ENCODE data around the gene WDR45B.

Gene WDR45B

DNA sequence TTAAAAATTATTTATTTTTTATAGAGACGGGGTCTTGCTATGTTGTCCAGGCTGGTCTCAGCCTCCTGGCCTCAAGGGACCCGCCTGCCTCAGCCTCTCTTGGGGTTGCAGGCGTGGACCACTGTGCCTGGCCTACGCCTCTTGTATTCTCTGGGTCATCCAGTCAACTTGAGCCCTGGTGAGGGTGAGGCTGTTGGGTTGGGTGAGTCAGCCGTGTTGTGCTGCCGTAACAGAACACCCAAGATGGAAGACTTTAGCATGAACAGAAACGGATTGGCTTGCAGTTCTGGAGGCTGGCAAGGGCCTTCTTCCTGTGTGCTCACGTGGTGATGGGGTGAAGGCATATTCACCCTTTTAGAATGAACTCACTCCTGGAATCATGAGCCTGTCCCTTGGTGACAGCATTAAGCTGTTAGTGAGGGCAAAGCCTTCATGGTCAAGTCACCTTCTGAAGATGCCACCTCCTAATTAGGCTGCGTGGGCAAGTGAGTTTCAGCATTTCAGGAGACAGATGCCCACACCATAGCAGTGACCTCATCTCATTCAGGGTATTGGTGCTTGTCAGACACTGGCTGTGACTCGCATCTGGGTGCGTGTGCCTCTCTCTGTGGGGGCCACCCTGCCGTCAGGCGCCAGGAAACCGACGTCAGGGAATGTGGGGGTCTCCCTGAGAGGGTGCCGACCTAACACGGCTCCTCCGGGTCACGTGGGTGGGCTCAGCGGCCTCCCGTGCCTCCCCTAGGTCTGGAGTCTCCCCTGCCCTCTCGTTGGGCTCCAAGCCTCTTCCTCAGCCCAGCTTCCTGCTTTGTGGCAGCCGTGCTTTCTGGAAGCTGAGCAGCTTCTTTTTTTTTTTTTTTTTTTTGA lies 49.8 kb downstream of the WDR45B start:
- Mint-ChIP-seq H3K27ac (peak overlapping the region; percentile 71), H3K36me3 (ENCODE audit: low read depth) (peaks cover 95% of the 10 kb centered on the region), H3K9me3 (no peaks in the 10 kb centered on the region), H3K4me1 (ENCODE audit: low read depth) (peaks cover 27% of the 10 kb centered on the region), H3K27me3 (no peaks in the 10 kb centered on the region), H3K4me3 (no peak overlapping the region)
- no peak for DNase-seq

DNA sequence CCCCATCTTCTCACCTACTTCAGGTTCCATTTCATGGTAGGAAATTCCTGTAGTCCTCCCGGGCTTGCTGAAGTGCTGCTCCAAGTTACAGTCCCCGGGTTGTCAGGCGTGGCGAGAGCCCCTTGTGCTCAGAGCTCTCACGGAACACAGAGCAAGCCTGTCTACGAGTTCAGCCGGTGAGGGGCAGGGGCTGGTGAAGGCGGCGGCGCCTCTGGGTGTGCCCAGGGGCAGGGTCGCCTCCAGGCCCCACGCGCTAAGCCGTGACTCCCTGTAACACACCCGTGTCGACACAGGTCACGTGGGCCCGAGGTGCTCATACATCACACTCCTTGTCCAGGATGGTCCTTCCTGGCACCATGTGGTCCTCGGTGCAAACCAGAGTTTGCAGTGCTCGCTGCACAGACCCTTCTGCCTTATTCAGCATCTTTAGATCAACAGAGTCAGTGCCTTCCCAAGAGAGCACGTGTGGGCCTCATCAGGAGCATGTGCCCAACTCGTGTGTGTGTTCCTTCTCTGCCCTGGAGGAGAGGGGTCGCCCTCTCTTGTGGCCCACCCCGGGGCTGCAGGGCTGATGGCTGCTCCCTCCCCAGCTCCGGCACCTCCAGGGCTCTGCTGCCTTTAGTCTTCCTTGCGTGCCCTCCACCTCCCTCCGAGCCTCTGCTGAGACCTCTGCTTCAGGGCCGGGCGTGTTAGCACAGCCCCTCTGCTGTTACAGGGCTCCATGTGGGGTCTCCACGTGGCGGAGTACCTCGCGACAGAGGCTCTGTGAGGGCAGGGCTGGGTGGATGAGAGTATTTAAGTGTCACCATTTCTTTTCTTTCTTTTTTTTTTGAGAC lies 51.2 kb downstream of the WDR45B start:
- Mint-ChIP-seq H3K27ac (peak overlapping the region; percentile 51), H3K4me1 (ENCODE audit: low read depth) (peaks cover 33% of the 10 kb centered on the region), H3K9me3 (no peaks in the 10 kb centered on the region), H3K36me3 (ENCODE audit: low read depth) (peaks cover 91% of the 10 kb centered on the region), H3K27me3 (no peaks in the 10 kb centered on the region), H3K4me3 (no peak overlapping the region)
- DNase-seq: no peak

DNA sequence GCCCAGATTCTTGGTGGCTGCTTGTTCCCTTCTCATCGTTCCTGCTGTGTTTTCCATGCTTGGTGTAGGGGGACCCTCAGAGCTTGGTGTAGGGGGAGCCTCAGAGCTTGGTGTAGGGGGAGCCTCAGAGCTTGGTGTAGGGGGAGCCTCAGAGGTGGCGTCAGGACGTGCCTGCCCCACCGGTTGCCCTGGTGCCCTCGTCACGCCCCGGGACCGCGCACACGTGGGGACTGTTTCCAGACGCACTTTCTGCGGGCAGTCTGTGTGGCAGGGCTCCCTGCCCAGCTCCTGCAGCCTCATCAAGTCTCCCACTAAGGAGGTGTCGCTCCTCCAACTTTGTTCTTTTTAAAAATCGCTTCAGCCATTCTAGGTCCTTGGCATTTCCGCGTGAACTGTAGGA lies 51.9 kb downstream of the WDR45B start:
- peak overlapping the region; percentile 38 for H3K27ac Mint-ChIP-seq
- H3K4me1 Mint-ChIP-seq (ENCODE audit: low read depth): peaks cover 39% of the 10 kb centered on the region
- no peaks in the 10 kb centered on the region for H3K27me3 Mint-ChIP-seq
- H3K9me3 Mint-ChIP-seq: no peaks in the 10 kb centered on the region
- no peak for DNase-seq
- H3K36me3 Mint-ChIP-seq (ENCODE audit: low read depth): peaks cover 87% of the 10 kb centered on the region
- no peak overlapping the region for H3K4me3 Mint-ChIP-seq

DNA sequence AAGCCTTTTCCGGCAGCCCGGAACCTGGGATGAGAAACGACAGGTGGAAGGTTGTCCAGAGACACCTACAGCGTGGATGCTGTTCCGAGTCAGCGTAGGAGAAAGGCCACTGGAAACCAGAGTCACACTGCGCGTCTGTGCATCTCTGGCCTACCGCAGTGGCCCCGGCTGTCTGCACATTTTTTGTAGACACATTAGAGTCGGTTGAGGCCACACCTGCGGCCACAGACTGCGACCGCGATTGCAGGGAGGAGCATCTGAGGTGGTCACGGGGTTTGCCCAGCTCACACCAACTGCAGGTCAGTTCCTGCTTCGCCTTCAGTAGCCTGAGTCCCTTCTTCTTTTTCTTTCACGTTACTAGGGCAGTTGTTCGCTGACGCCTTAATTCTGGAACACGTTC lies 52.4 kb downstream of the WDR45B start:
- Mint-ChIP-seq H3K36me3 (ENCODE audit: low read depth) (peaks cover 83% of the 10 kb centered on the region), H3K4me1 (ENCODE audit: low read depth) (peaks cover 41% of the 10 kb centered on the region)

DNA sequence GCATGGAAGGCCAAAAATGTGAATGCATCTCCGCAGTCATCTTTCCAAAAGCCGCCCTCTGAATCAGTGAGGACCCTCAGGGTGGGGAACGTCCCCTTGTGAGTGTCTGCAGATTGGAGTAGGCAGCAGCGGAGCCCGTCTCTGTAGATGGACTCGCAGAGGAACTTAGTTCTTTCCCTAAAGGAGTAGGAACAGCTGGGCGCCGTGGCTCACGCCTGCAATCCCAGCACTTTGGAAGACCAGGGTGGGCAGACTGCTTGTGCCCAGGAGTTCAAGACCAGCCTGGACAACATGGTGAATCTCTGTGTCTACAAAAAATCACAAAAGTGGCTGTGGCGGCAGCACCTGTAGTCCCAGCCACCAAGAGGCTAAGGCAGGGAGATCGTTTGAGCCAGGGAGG lies 53.7 kb downstream of the WDR45B start:
- Mint-ChIP-seq H3K27ac (peak overlapping the region; percentile 74), H3K9me3 (no peaks in the 10 kb centered on the region), H3K27me3 (no peaks in the 10 kb centered on the region), H3K4me3 (peak overlapping the region; percentile 74), H3K36me3 (ENCODE audit: low read depth) (peaks cover 77% of the 10 kb centered on the region), H3K4me1 (ENCODE audit: low read depth) (peaks cover 41% of the 10 kb centered on the region)
- no peak for DNase-seq

More for the DNA sequence above, 52.4 kb downstream of the WDR45B start:
- no peak overlapping the region for H3K4me3 Mint-ChIP-seq
- H3K27me3 Mint-ChIP-seq: no peaks in the 10 kb centered on the region
- H3K9me3 Mint-ChIP-seq: no peaks in the 10 kb centered on the region
- no peak for DNase-seq
- H3K27ac Mint-ChIP-seq: no peak overlapping the region

DNA sequence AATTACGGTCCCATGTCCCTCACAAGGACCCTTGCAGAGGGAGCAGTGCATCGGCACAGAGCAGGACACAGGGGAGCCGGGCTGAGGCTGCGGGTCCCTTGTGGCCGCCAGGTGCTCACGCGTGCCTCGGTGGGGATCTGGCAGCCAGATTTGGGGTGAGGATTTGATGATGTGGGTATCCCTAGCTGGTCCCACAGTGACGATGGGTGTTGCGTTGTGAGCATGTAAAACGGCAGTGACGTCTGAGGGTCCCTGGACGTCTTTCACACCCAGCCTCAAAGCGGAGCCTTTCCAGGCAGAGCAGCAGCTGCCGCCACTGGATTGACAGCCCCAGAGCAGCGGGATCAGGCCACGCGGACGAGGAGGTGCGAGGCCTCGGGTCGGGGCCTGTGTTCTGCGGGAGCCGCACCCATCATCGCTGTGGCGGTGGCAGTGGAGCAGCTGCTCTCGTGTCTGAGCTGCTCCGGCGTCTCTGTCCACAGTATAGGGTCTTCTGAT lies 54.6 kb downstream of the WDR45B start:
- Mint-ChIP-seq H3K9me3 (no peaks in the 10 kb centered on the region), H3K27me3 (no peaks in the 10 kb centered on the region), H3K36me3 (ENCODE audit: low read depth) (peaks cover 75% of the 10 kb centered on the region), H3K27ac (peak overlapping the region; percentile 92), H3K4me3 (peak overlapping the region; percentile 74), H3K4me1 (ENCODE audit: low read depth) (peaks cover 43% of the 10 kb centered on the region)
- no peak for DNase-seq

DNA sequence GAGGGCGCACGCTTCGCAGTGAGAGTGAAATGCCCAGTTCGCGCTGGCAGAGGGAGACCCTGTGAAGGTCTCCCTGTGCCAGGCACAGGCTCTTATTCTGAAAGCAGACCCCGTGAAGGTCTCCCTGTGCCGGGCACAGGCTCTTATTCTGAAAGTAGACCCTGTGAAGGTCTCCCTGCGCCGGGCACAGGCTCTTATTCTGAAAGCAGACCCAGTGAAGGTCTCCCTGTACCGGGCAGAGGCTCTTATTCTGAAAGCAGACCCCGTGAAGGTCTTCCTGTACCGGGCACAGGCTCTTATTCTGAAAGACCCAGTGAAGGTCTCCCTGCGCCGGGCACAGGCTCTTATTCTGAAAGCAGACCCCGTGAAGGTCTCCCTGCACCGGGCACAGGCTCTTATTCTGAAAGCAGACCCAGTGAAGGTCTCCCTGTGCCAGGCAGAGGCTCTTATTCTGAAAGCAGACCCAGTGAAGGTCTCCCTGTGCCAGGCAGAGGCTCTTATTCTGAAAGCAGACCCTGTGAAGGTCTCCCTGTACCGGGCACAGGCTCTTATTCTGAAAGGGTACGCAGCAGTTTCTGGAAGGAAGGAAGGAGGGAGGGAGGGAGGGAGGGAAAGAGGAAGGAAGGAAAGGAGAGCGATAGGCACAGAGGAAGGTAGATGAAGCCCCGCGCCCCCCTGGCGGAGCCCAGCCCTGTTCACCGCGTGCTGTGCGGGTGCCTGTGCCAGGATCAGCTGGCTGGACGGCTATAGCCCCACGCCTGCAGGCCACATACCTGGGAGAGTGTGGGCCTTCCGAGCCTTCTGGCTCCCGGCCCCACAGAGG lies 55.3 kb downstream of the WDR45B start:
- peak overlapping the region; percentile 92 for H3K27ac Mint-ChIP-seq
- H3K36me3 Mint-ChIP-seq (ENCODE audit: low read depth): peaks cover 74% of the 10 kb centered on the region
- H3K9me3 Mint-ChIP-seq: no peaks in the 10 kb centered on the region
- peaks cover 45% of the 10 kb centered on the region for H3K4me1 Mint-ChIP-seq (ENCODE audit: low read depth)
- peak; percentile 77 for DNase-seq
- no peaks in the 10 kb centered on the region for H3K27me3 Mint-ChIP-seq
- peak overlapping the region; percentile 74 for H3K4me3 Mint-ChIP-seq

DNA sequence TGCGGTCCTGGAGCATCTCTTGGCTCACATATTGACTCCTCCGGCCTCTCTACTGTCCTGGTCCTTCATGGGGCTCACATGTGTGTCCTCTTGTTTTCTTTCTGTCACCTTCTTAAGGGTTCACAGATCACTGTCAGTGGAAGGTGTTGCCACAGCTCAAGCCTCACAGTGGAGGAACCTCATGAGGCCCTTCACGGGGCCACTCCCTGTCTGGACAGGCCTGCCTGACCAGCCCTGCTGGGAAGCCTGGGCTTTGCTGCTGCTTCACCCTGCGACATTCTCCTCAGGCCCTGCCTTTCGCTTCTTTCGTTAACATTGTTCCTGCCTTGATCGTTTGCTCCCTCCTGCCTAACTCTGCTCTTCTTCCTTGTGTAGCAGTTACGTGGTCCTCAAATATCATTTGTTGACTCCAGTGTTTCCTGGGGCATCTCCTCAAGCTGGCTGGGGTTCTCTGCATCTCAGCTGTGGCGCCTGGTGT lies 55.9 kb downstream of the WDR45B start:
- H3K27ac Mint-ChIP-seq: peak overlapping the region; percentile 92
- DNase-seq: no peak
- no peaks in the 10 kb centered on the region for H3K9me3 Mint-ChIP-seq
- H3K36me3 Mint-ChIP-seq (ENCODE audit: low read depth): peaks cover 74% of the 10 kb centered on the region
- H3K27me3 Mint-ChIP-seq: no peaks in the 10 kb centered on the region
- peak overlapping the region; percentile 74 for H3K4me3 Mint-ChIP-seq
- peaks cover 50% of the 10 kb centered on the region for H3K4me1 Mint-ChIP-seq (ENCODE audit: low read depth)

DNA sequence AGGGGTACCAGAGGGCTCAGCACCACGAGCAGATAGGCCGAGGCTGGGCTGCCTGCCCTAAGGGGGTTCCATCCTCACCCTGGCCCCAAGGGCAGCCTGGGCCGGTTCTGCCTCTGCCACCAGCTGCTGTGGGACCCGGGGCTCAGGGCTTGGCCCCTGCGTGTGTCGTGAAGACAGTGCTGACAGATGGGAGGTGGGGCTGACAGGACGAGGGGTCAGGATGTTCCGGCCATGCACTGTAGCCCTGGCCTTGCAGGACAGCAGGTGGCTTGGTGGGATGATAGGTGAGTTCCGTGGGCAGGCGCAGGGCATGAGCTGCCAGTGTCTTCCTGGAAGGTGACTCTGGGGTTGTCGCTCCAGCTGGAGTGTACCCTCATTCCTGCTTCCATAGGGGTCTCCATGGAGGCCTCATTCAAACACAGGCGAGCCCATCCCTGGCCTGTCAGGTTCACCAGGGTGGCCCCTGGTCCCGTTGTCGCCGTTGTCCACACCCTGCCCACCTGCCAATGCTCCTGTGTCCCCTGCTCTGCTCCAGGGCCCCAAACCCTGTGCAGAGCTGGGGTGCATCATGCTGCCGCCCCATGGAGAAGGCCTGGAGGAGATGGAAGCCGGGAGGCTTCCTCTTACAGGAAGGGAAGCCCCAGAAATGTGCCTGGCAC lies 57.2 kb downstream of the WDR45B start:
- no peaks in the 10 kb centered on the region for H3K27me3 Mint-ChIP-seq
- peak overlapping the region; percentile 92 for H3K27ac Mint-ChIP-seq
- H3K4me1 Mint-ChIP-seq (ENCODE audit: low read depth): peaks cover 56% of the 10 kb centered on the region
- peaks cover 70% of the 10 kb centered on the region for H3K36me3 Mint-ChIP-seq (ENCODE audit: low read depth)
- H3K9me3 Mint-ChIP-seq: no peaks in the 10 kb centered on the region
- DNase-seq: no peak
- no peak overlapping the region for H3K4me3 Mint-ChIP-seq

DNA sequence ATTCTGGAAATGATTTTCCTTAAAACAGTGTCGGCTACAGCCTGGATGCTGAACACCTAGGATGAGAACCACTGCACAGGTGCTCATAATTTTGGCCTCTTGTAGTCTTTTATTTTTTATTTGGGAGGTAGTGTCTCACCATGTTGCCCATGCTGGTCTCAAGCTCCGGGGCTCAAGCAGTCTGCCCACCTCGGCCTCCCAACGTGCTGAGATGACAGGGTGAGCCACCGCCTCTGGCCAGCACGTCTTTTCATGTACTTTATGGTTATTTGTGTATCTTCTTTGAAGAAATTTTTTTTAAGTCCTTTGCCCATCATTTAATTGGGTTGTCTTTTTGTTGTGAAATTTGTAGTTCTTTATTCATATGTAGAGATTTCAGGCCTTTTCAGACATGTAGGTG lies 58.0 kb downstream of the WDR45B start:
- H3K36me3 Mint-ChIP-seq (ENCODE audit: low read depth): peaks cover 71% of the 10 kb centered on the region

DNA sequence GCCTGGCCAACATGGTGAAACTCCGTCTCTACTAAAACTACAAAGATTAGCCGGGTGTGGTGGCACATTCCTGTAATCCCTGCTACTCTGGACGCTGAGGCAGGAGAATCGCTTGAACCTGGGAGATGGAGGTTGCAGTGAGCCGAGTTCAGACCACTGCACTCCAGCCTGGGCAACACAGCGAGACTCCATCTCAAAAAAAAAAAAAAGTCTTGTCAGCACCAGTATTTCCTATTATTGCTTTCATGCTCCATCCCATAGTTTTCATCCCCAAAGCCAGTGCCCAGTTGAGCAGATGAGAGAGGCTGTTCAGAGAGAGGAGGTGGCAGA lies 58.4 kb downstream of the WDR45B start:
- Mint-ChIP-seq H3K36me3 (ENCODE audit: low read depth) (peaks cover 71% of the 10 kb centered on the region), H3K27ac (peak overlapping the region; percentile 59), H3K27me3 (no peaks in the 10 kb centered on the region), H3K9me3 (no peaks in the 10 kb centered on the region), H3K4me1 (ENCODE audit: low read depth) (peaks cover 60% of the 10 kb centered on the region), H3K4me3 (no peak overlapping the region)
- no peak for DNase-seq

More for the DNA sequence above, 58.0 kb downstream of the WDR45B start:
- H3K27ac Mint-ChIP-seq: peak overlapping the region; percentile 92
- H3K27me3 Mint-ChIP-seq: no peaks in the 10 kb centered on the region
- no peak for DNase-seq
- peaks cover 60% of the 10 kb centered on the region for H3K4me1 Mint-ChIP-seq (ENCODE audit: low read depth)
- H3K4me3 Mint-ChIP-seq: no peak overlapping the region
- no peaks in the 10 kb centered on the region for H3K9me3 Mint-ChIP-seq

DNA sequence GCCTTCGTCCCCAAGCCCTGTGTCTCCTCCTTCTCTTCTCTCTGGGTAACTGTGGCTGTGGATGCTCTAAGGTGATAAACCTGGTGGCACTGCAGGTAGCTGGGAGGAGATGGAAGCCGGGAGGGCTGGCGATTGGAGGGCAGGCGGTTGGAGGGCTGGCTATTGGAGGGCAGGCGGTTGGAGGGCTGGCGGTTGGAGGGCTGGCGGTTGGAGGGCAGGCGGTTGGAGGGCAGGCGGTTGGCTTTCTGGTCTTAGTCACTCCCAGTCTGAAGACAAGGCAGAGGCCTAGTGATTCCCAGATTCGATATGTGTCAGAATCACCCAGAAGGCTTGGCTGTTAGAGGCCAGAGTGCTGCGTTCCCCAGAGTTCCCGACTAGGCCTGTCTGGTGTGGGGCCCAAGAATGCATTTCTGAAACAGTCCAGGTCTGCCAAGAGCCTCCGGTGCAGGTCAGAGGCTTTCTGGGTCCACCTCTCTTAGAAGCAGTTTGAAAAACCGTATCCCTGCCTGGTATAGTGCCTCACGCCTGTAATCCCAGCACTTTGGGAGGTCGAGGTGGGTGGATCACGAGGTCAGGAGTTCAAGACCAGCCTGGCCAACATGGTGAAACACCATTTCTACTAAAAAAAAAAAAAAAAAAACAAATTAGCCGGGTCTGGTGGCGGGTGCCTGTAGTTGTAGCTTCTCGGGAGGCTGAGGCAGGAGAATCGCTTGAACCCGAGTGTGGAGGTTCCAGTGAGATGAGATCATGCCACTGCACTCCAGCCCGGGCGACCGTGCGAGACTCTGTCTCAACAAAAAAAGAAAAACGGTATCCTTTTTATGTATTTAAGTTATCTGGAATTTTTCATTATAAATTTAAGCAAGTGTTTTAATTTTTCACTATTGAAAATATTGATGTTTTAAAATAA lies 59.7 kb downstream of the WDR45B start:
- no peak overlapping the region for H3K4me3 Mint-ChIP-seq
- peaks cover 60% of the 10 kb centered on the region for H3K4me1 Mint-ChIP-seq (ENCODE audit: low read depth)
- H3K27me3 Mint-ChIP-seq: no peaks in the 10 kb centered on the region
- H3K9me3 Mint-ChIP-seq: no peaks in the 10 kb centered on the region
- peaks cover 72% of the 10 kb centered on the region for H3K36me3 Mint-ChIP-seq (ENCODE audit: low read depth)
- H3K27ac Mint-ChIP-seq: peak overlapping the region; percentile 73
- no peak for DNase-seq

Data from activated T-cell treated with anti-CD3 and anti-CD28 coated beads, Interleukin-2, amount 50 U/mL, for 24 hours (primary cell).